Stromal cell of bone marrow (primary cell): Measurements from ENCODE around the gene KIF7.
"Not testable (repeated sequence)": the region's sequence is repeated elsewhere in the genome, so short reads cannot be mapped to it uniquely, and the experiment has no call there.

ENCODE experiments used
- DNase-seq: peaks from one replicate; pipeline ENCODE4 v3.0.0-alpha.2; 2012; ENCODE audit warnings: low read depth

Gene KIF7

GRCh38 chr15:89614164-89614563 lies 41.1 kb downstream of the KIF7 start:
- DNase-seq = no peak

- no peak for DNase-seq
These were observed 42.2 kb downstream of the KIF7 start for GRCh38 chr15:89613031-89613430.

- no peak for DNase-seq
These were observed 44.0 kb downstream of the KIF7 start for GRCh38 chr15:89611317-89611716.

- DNase-seq = no peak
These were observed 56.2 kb downstream of the KIF7 start for GRCh38 chr15:89599021-89599420.

GRCh38 chr15:89593018-89593417 lies 62.2 kb downstream of the KIF7 start:
- DNase-seq = no peak

GRCh38 chr15:89591834-89592233 lies 63.4 kb downstream of the KIF7 start:
- peak; percentile 15 for DNase-seq

GRCh38 chr15:89587955-89588354 lies 67.3 kb downstream of the KIF7 start:
- no peak for DNase-seq

- no peak for DNase-seq
These were observed 68.6 kb downstream of the KIF7 start for GRCh38 chr15:89586651-89587050.

GRCh38 chr15:89580747-89581146 lies 74.5 kb downstream of the KIF7 start:
- not testable (repeated sequence) for DNase-seq

GRCh38 chr15:89578146-89578545 lies 77.1 kb downstream of the KIF7 start:
- DNase-seq = no peak
